Fibroblast of villous mesenchyme (primary cell): Measurements from ENCODE around the gene IGSF9. TPM values are rescaled to one million over a fixed set of nuclear protein-coding genes. Genes with fewer than 3 reads are reported as not detected.
A peak's percentile ranks its signal among the peaks of the same experiment; 100 is the strongest.

ENCODE experiments used
- DNase-seq: peaks from one replicate; pipeline ENCODE4 v3.0.0-alpha.2; 2010; ENCODE audit warnings: low read depth
- H3K4me3 ChIP-seq: 2 replicates; pipeline ENCODE4 v1.5.1; 2011; ENCODE audit warnings: low read depth, mild to moderate bottlenecking, low read length
- small RNA-seq: library from RNA; depleted of rRNA; stranded (forward); fragments of <200 nt; gene quantifications from one replicate; pipeline ENCODE3, GENCODE V24; 2012
- total RNA-seq: library from RNA; depleted of rRNA; stranded (reverse); fragments of >200 nt; gene quantifications from 2 replicates; pipeline ENCODE4 v1.2.3, GENCODE V29; 2012
- TF ChIP-seq, protein P1 (sequence below): IDR thresholded peaks from 2 replicates; pipeline ENCODE4 v1.5.1; 2012; ENCODE audit warnings: low read depth, mild to moderate bottlenecking, low read length; ENCODE audit not compliant: insufficient read depth

IGSF9 gene
- total RNA-seq, 1 donor: not detected

DNA sequence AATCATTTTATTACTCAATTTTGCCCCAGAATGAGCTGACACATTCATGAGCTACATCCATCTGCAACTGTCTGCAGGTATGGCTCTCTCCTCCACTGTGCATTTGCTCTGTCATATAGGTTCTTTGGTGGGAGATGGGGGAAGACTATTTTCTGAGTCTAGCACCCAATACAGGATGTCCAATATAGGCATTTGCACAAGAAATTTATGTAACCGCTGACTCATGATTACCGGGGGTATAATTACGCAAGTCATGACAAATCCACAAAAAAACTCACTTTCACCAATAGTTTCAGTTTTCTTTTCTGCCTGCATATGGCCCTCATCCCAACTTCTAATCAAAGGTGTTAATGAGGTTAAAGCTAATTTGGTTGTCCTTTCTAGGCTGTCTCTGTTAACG lies 65.4 kb downstream of the IGSF9 start:
- no peak overlapping the region for H3K4me3 ChIP-seq
- TF ChIP-seq, protein P1, sequence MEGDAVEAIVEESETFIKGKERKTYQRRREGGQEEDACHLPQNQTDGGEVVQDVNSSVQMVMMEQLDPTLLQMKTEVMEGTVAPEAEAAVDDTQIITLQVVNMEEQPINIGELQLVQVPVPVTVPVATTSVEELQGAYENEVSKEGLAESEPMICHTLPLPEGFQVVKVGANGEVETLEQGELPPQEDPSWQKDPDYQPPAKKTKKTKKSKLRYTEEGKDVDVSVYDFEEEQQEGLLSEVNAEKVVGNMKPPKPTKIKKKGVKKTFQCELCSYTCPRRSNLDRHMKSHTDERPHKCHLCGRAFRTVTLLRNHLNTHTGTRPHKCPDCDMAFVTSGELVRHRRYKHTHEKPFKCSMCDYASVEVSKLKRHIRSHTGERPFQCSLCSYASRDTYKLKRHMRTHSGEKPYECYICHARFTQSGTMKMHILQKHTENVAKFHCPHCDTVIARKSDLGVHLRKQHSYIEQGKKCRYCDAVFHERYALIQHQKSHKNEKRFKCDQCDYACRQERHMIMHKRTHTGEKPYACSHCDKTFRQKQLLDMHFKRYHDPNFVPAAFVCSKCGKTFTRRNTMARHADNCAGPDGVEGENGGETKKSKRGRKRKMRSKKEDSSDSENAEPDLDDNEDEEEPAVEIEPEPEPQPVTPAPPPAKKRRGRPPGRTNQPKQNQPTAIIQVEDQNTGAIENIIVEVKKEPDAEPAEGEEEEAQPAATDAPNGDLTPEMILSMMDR: no peak
- DNase-seq: peak; percentile 88

DNA sequence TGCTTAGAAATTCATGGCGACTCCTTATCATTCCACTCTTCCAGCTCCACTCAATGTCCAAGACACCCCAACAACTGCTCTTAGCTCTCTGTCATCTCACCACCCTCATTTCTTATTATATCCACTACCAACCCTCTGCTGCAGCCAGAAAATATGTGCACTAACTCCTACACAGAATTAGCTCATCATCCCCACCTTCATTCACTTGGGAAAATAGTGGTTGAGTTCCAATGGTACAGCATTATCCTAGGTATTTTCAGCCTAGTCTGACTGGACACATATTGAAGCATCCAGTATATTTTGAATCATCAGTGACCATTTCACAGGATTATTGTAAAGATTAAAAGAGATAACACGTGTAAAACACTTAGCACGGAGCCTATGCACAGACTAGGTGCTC lies 66.3 kb downstream of the IGSF9 start:
- DNase-seq: no peak
- TF ChIP-seq, protein P1: no peak
- H3K4me3 ChIP-seq: no peak overlapping the region

DNA sequence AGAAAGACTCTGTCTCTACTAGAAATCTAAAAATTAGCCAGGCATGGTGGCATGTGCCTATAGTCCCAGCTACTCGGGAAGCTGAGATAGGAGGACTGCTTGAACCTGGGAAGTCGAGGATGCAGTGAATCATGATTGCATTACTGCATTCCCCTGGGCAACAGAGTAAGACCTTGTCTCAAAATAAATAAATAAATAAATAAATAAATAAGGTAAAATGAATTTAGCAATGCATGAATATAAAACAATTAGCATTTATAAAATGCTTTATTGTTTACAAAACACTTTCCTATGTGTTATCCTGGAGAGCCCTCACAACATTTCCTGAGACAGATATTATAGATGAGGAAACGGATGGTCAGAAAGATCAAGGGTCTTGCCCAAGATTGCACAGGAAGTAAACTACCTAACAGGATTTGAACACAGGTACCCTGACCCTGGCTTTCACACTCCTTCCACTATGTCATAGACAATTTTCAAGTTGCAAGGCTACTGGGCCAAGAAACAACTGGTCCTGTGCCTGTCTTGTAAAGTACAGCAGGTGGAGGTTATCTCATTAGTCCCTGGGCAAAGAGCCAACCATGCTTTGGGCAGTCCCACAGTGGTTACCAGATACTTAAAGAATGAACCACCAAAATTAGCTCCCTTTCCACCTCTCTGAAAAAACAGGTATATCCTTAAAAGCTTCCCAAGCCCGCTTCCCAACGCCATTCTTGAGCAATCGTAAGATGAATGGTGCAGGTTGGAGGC lies 67.5 kb downstream of the IGSF9 start:
- DNase-seq: no peak
- TF ChIP-seq, protein P1: no peak
- H3K4me3 ChIP-seq: no peak overlapping the region

Small RNA genes lying within 50 kb of the gene (small RNA-seq; reads per million reads assigned to genes)
- not detected for gene MIR4259

Other genes with a start within 250 kb of the IGSF9 start
- gene CRP, start 231.0 kb downstream of the IGSF9 start, total RNA-seq: not detected in 2 replicates
- gene DUSP23, start 164.7 kb downstream of the IGSF9 start, total RNA-seq: 5.8 and 6.0 TPM in 2 replicates
- gene FCRL6, start 143.3 kb downstream of the IGSF9 start, total RNA-seq: not detected in 2 replicates
- not detected in 2 replicates for gene SLAMF8, start 118.7 kb downstream of the IGSF9 start, total RNA-seq
- under 0.01 TPM in 1 of 2 replicates, not detected in the other for gene VSIG8, start 83.0 kb downstream of the IGSF9 start, total RNA-seq
- 0.32 and 0.43 TPM in 2 replicates for gene CFAP45, start 45.4 kb downstream of the IGSF9 start, total RNA-seq
- gene TAGLN2, start 20.1 kb downstream of the IGSF9 start, total RNA-seq: 167 and 277 TPM in 2 replicates
- not detected in 2 replicates for gene SLAMF9, start 8.6 kb upstream of the IGSF9 start, total RNA-seq
- gene PIGM, start 86.4 kb upstream of the IGSF9 start, total RNA-seq: 4.2 and 6.0 TPM in 2 replicates
- under 0.01 TPM in 1 of 2 replicates, not detected in the other for gene KCNJ10, start 124.5 kb upstream of the IGSF9 start, total RNA-seq
- gene KCNJ9, start 135.9 kb upstream of the IGSF9 start, total RNA-seq: not detected in 2 replicates
- gene IGSF8, start 153.0 kb upstream of the IGSF9 start, total RNA-seq: 13.9 and 14.7 TPM in 2 replicates
- not detected in 2 replicates for gene ATP1A2, start 170.1 kb upstream of the IGSF9 start, total RNA-seq
- not detected in 2 replicates for gene ATP1A4, start 206.0 kb upstream of the IGSF9 start, total RNA-seq
- gene CASQ1, start 245.0 kb upstream of the IGSF9 start, total RNA-seq: not detected in 2 replicates